GM12878 (cell line): ENCODE measurements around the gene HINT2. TPM values are rescaled to one million over a fixed set of nuclear protein-coding genes. Genes with fewer than 3 reads are reported as not detected.

ENCODE experiments used
- ATAC-seq: fragments of 200-7000 bp; cut with Tn5 transposase; 3 replicates; pipeline ENCODE4 v1.9.1; 2020; ENCODE audit warnings: mild to moderate bottlenecking, moderate library complexity
- BruUV-seq: library from RNA; stranded (reverse); fragments of 400-500 nt; replicated peaks from 2 replicates; lab custom pipeline; 2021; lab: Mats Ljungman, UMichigan
- CTCF ChIA-PET: fragments of 300-600 bp; sonication (Branson Sonifier 250); formaldehyde crosslinking; extraction: SDS; loops from one replicate; lab custom pipeline; 2021; ENCODE audit warnings: inconsistent platforms; lab: Yijun Ruan, JAX
- POLR2A ChIA-PET: fragments of 350-600 bp; formaldehyde crosslinking; extraction: SDS; loops from one replicate; lab custom pipeline; 2021; ENCODE audit warnings: inconsistent platforms; lab: Charles Lee
- RAD21 ChIA-PET: fragments of 300-600 bp; sonication (Branson Sonifier 250); formaldehyde crosslinking; loops from one replicate; lab custom pipeline; 2023; ENCODE audit warnings: antibody characterized with exemption; ENCODE audit not compliant: unreplicated experiment; lab: Charles Lee
- SMC1A ChIA-PET: fragments of 300-600 bp; sonication (Branson Sonifier 250); formaldehyde crosslinking; loops from one replicate; lab custom pipeline; 2023; ENCODE audit not compliant: unreplicated experiment, uncharacterized antibody; lab: Charles Lee
- DNase-seq: peaks from one replicate; pipeline ENCODE4 v3.0.0-alpha.2; 2011; ENCODE audit warnings: low read depth, low spot score
- FAIRE-seq: peaks from 3 replicates; lab custom pipeline; 2011; peaks lifted over from hg19 to GRCh38; lab: Jason Lieb, UNC
- H2AFZ ChIP-seq: 2 replicates; pipeline ENCODE4 v1.6.0; 2011; ENCODE audit warnings: low read depth, low read length, control low read depth; ENCODE audit not compliant: control insufficient read depth
- H3K27ac ChIP-seq: 2 replicates; pipeline ENCODE4 v1.5.1; 2011; ENCODE audit warnings: control low read depth; ENCODE audit not compliant: control insufficient read depth, insufficient read depth
- H3K27me3 ChIP-seq, 2 experiments: replicated peaks in 1 of 2; 2 replicates each; pipeline versions ENCODE4 v1.6.0 to v1.6.1; 2011; ENCODE audit warnings: low read length in 1 of 2; ENCODE audit not compliant: control insufficient read depth in 2 of 2, insufficient read depth in 2 of 2
- H3K36me3 ChIP-seq, 2 experiments: 2 replicates each; pipeline ENCODE4 v1.5.1; 2011; ENCODE audit warnings: low read length in 1 of 2; ENCODE audit not compliant: control insufficient read depth in 2 of 2, insufficient read depth in 2 of 2
- H3K4me1 ChIP-seq: 2 replicates; pipeline ENCODE4 v1.6.1; 2011; ENCODE audit warnings: mild to moderate bottlenecking, low read length, moderate library complexity, mixed read lengths; ENCODE audit not compliant: control insufficient read depth, insufficient read depth
- H3K4me2 ChIP-seq: 2 replicates; pipeline ENCODE4 v1.6.0; 2011; ENCODE audit warnings: control low read depth; ENCODE audit not compliant: control insufficient read depth, insufficient read depth
- H3K4me3 ChIP-seq: fragments of 200-600 bp; sonication (generic); 2 replicates; pipeline ENCODE4 v1.5.1; 2016
- H3K79me2 ChIP-seq: 2 replicates; pipeline ENCODE4 v1.6.0; 2011; ENCODE audit warnings: low read length; ENCODE audit not compliant: control insufficient read depth, insufficient read depth
- H3K9ac ChIP-seq: 2 replicates; pipeline ENCODE4 v1.8.0; 2011; ENCODE audit warnings: low read length, control low read depth, mixed read lengths; ENCODE audit not compliant: control insufficient read depth, insufficient read depth
- H3K9me3 ChIP-seq: replicated peaks from 3 replicates; pipeline ENCODE4 v1.5.1; 2011; ENCODE audit warnings: mild to moderate bottlenecking, low read length; ENCODE audit not compliant: control insufficient read depth, insufficient read depth
- H4K20me1 ChIP-seq: 2 replicates; pipeline ENCODE4 v1.6.0; 2011; ENCODE audit not compliant: control insufficient read depth, insufficient read depth
- ATF7 ChIP-seq: fragments of 450-650 bp; IDR thresholded peaks from 2 replicates; pipeline ENCODE4 v1.6.1; 2016; ENCODE audit warnings: low read depth, mild to moderate bottlenecking
- BMI1 ChIP-seq: fragments of 450-650 bp; IDR thresholded peaks from 2 replicates; pipeline ENCODE4 v1.6.1; 2016; ENCODE audit warnings: mild to moderate bottlenecking, moderate library complexity, borderline replicate concordance
- CHD1 ChIP-seq: IDR thresholded peaks from 2 replicates; pipeline ENCODE4 v1.6.1; 2012; ENCODE audit warnings: low read depth, low read length, improper control_type of control experiment
- CREM ChIP-seq: IDR thresholded peaks from 2 replicates; pipeline ENCODE4 v1.6.1; 2014; ENCODE audit warnings: antibody characterized with exemption, low read depth
- CTCF ChIP-seq, 3 experiments: IDR thresholded peaks in 2 of 3; conservative IDR thresholded peaks in 1 of 3; 2 replicates each; pipeline ENCODE4 v1.5.1; 2011; ENCODE audit warnings: low read depth in 3 of 3, low read length in 3 of 3, mild to moderate bottlenecking in 3 of 3, control low read depth in 2 of 3, moderate library complexity in 2 of 3, inconsistent platforms in 1 of 3, mixed read lengths in 1 of 3; ENCODE audit not compliant: control insufficient read depth in 2 of 3, insufficient read depth in 1 of 3; ENCODE audit errors: extremely low read depth in 1 of 3
- IKZF2 ChIP-seq, 2 experiments: fragments of 450-650 bp; IDR thresholded peaks; 2 replicates each; pipeline ENCODE4 v1.6.1; 2017; ENCODE audit warnings: mild to moderate bottlenecking in 2 of 2, moderate library complexity in 2 of 2
- IRF4 ChIP-seq: IDR thresholded peaks from 2 replicates; pipeline ENCODE4 v1.6.1; 2011; ENCODE audit warnings: low read depth, low read length
- JUND ChIP-seq: IDR thresholded peaks from 2 replicates; pipeline ENCODE4 v1.6.1; 2012; ENCODE audit warnings: low read depth, mild to moderate bottlenecking, low read length, improper control_type of control experiment, moderate library complexity
- KLF5 ChIP-seq: fragments of 450-650 bp; IDR thresholded peaks from 2 replicates; pipeline ENCODE4 v1.6.1; 2014; ENCODE audit warnings: mild to moderate bottlenecking; ENCODE audit not compliant: partially characterized antibody
- MTA3 ChIP-seq: IDR thresholded peaks from 2 replicates; pipeline ENCODE4 v1.6.1; 2012; ENCODE audit warnings: low read length, inconsistent platforms, borderline replicate concordance
- PKNOX1 ChIP-seq: fragments of 450-650 bp; IDR thresholded peaks from 2 replicates; pipeline ENCODE4 v1.6.1; 2016; ENCODE audit warnings: mild to moderate bottlenecking
- POLR2AphosphoS2 ChIP-seq: IDR thresholded peaks from 2 replicates; pipeline ENCODE4 v1.6.1; 2011; ENCODE audit warnings: low read depth, mild to moderate bottlenecking, low read length, improper control_type of control experiment, moderate library complexity
- RAD21 ChIP-seq: IDR thresholded peaks from 2 replicates; pipeline ENCODE4 v1.6.1; 2011; ENCODE audit warnings: mild to moderate bottlenecking, low read depth, low read length, moderate library complexity; ENCODE audit not compliant: insufficient read depth
- SMARCA5 ChIP-seq: fragments of 450-650 bp; IDR thresholded peaks from 2 replicates; pipeline ENCODE4 v1.6.1; 2017; ENCODE audit warnings: mild to moderate bottlenecking
- SMC3 ChIP-seq: IDR thresholded peaks from 2 replicates; pipeline ENCODE4 v1.6.1; 2011; ENCODE audit warnings: low read length, improper control_type of control experiment, borderline replicate concordance
- SP1 ChIP-seq: IDR thresholded peaks from one replicate; pipeline ENCODE4 v1.6.1; 2011; ENCODE audit warnings: low read depth, low read length
- WGBS: methylation state at CpG from one replicate; pipeline ENCODE4 v1.1.6; 2016; ENCODE audit warnings: low lambda C conversion rate; ENCODE audit not compliant: insufficient replicate concordance, insufficient coverage; ENCODE audit errors: missing lambda C conversion rate; 5-methylcytosine and 5-hydroxymethylcytosine counted together
- in situ Hi-C: fragments of 300-500 bp; cut with MboI; formaldehyde crosslinking; loops from 9 replicates; pipeline ENCODE4 v1.14.3; 2018; ENCODE audit warnings: mixed read lengths
- intact Hi-C: fragments of 100-400 bp; cut with micrococcal nuclease; formaldehyde crosslinking; loops from one replicate; pipeline ENCODE4 v1.14.2; 2022; ENCODE audit not compliant: unreplicated experiment
- polyA plus RNA-seq, 11 experiments: library from polyadenylated mRNA; depleted of rRNA in 4 of 11; unstranded in 6 of 11; stranded (reverse) in 5 of 11; fragments of >200 nt; fragmentation: Nextera tagmentation in 4 of 11; fragmentation: Illumina TruSeq in 1 of 11; extraction: Ambion mirVana in 4 of 11; extraction: Trizol in 1 of 11; gene quantifications; 1 replicate in 1 of 11; 2 replicates in 10 of 11; pipeline versions ENCODE4 v1.2.1 to v1.2.3, GENCODE V29; 2011 to 2016; ENCODE audit warnings: inconsistent platforms in 2 of 11, missing spikeins in 2 of 11, low read depth in 1 of 11
- total RNA-seq, 4 experiments: library from RNA; depleted of rRNA in 3 of 4; stranded (reverse); fragments of >200 nt in 3 of 4; fragmentation: Illumina TruSeq in 1 of 4; extraction: Trizol in 1 of 4; gene quantifications; 2 replicates each; pipeline versions ENCODE4 v1.2.1 to v1.2.3, GENCODE V29; 2013 to 2021
- TF ChIP-seq, protein P1 (sequence below): fragments of 450-650 bp; IDR thresholded peaks from 2 replicates; pipeline ENCODE4 v1.6.1; 2017; ENCODE audit warnings: mild to moderate bottlenecking, low read depth, inconsistent platforms; ENCODE audit not compliant: poor library complexity, severe bottlenecking

The HINT2 gene
- total and polyA plus RNA-seq, 10 of the 15 experiments (the other 5 are each of a cell fraction or from before 2014, with no cell fraction given) = 12.1 to 144 (median 51.7) TPM

DNA sequence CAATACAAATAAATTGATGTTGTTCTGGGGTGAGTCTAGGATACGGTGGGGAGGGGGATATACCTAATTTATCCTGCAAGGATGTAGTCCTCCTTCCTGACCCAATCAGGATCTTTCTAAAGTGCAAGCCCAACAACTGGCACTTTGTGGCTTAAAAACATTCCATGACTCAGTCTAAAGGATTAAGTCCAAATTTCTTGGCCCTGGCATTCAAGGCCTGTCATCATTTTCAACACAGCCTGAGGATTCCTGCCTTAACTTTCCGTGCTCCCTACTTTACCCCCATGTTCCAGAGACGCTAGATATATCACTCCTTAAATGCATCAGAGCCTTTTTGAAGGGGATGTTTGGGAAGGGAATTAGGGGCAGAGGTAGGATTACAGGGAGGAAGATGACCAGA is 12.6 kb upstream of the HINT2 start (continued):
- no peak for TF ChIP-seq PKNOX1
- TF ChIP-seq JUND = no peak
- TF ChIP-seq BMI1 = no peak

GRCh38 chr9:35826071-35826701 is 11.3 kb upstream of the HINT2 start:
- no peaks in the 10 kb centered on the region; the same call in 1 of the 2 replicates for H3K79me2 ChIP-seq
- no TSS peak for BruUV-seq
- H3K4me2 ChIP-seq = peak overlapping the region; percentile 61; the same call in 1 of the 2 replicates
- H2AFZ ChIP-seq = peak overlapping the region; percentile 93
- intact Hi-C loops = loop anchor here (1.0 to 10.0 kb wide), 4 partner anchors 36 to 171 kb away; partner anchors contain the start of genes CCDC107, RMRP and SIT1
- DNase-seq (peak; percentile 69), ATAC-seq (peak; percentile 70), FAIRE-seq (peak; percentile 95)
- no peaks in the 10 kb centered on the region for H3K27me3 ChIP-seq
- no peaks in the 10 kb centered on the region for H3K9me3 ChIP-seq
- no peak overlapping the region for H3K4me3 ChIP-seq
- CTCF ChIA-PET = interaction anchor here (0.6 to 6.7 kb wide), 65 partner anchors 9 to 432 kb away, joined by 3 to 292 read pairs (median 5); partner anchors contain the start of genes CCDC107, CREB3, GNE and HINT2
- no peak overlapping the region for H3K9ac ChIP-seq
- SMC1A ChIA-PET = interaction anchor here (0.7 to 5.0 kb wide), 31 partner anchors 10 to 222 kb away, joined by 3 to 117 read pairs (median 5); partner anchors contain the start of genes CREB3, HINT2, SPAG8 and TLN1
- no peaks in the 10 kb centered on the region for H3K36me3 ChIP-seq
- 24% methylated on average over 4 of the region's 4 CpGs for WGBS
- POLR2A ChIA-PET = interaction anchor here (0.6 to 1.9 kb wide), 5 partner anchors 12 to 1637 kb away, joined by 3 to 11 read pairs (median 3); partner anchors contain the start of gene HINT2
- H3K27ac ChIP-seq = no peak overlapping the region
- no peaks in the 10 kb centered on the region for H4K20me1 ChIP-seq
- RAD21 ChIA-PET = interaction anchor here (0.5 to 4.3 kb wide), 38 partner anchors 10 to 226 kb away, joined by 3 to 138 read pairs (median 4); partner anchors contain the start of genes CCDC107, CREB3, HINT2 and NPR2
- H3K4me1 ChIP-seq = peaks cover 3% of the 10 kb centered on the region; the same call in 1 of the 2 replicates
- in situ Hi-C loops = loop anchor here (5.0 kb wide), 1 partner anchor 51 kb away; no protein-coding TSS in a partner anchor
- TF ChIP-seq, protein P1, sequence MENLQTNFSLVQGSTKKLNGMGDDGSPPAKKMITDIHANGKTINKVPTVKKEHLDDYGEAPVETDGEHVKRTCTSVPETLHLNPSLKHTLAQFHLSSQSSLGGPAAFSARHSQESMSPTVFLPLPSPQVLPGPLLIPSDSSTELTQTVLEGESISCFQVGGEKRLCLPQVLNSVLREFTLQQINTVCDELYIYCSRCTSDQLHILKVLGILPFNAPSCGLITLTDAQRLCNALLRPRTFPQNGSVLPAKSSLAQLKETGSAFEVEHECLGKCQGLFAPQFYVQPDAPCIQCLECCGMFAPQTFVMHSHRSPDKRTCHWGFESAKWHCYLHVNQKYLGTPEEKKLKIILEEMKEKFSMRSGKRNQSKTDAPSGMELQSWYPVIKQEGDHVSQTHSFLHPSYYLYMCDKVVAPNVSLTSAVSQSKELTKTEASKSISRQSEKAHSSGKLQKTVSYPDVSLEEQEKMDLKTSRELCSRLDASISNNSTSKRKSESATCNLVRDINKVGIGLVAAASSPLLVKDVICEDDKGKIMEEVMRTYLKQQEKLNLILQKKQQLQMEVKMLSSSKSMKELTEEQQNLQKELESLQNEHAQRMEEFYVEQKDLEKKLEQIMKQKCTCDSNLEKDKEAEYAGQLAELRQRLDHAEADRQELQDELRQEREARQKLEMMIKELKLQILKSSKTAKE = peak; percentile 84
- peak; percentile 56 for TF ChIP-seq ATF7
- TF ChIP-seq SMARCA5 = 0 out of 2 replicates have a peak, but pooled peaks have one; percentile 62
- TF ChIP-seq SMC3 = peak; percentile 56
- TF ChIP-seq SP1 = no peak
- TF ChIP-seq CTCF (IDR thresholded peaks at IDR 0.05 in 2 of 3, conservative IDR thresholded peaks at IDR 0.05 in 1 of 3; ENCODE audit: control insufficient read depth in 2 of 3, extremely low read depth in 1 of 3, insufficient read depth in 1 of 3, low read depth in 3 of 3, low read length in 3 of 3) = peak; percentile 72 to 90 (median 81)
- TF ChIP-seq KLF5 = peak; percentile 57
- TF ChIP-seq IKZF2 (IDR thresholded peaks at IDR 0.05) = 0 out of 4 replicates have a peak, but pooled peaks of 1 of the 2 experiments have one; percentile 8
- no peak for TF ChIP-seq MTA3
- TF ChIP-seq CHD1 = no peak
- no peak for TF ChIP-seq POLR2AphosphoS2
- no peak for TF ChIP-seq CREM
- TF ChIP-seq RAD21 = peak; percentile 84
- TF ChIP-seq IRF4 = 0 out of 2 replicates have a peak, but pooled peaks have one; percentile 15
